ENCODE measurements around the gene IL26.

Gene IL26

DNA sequence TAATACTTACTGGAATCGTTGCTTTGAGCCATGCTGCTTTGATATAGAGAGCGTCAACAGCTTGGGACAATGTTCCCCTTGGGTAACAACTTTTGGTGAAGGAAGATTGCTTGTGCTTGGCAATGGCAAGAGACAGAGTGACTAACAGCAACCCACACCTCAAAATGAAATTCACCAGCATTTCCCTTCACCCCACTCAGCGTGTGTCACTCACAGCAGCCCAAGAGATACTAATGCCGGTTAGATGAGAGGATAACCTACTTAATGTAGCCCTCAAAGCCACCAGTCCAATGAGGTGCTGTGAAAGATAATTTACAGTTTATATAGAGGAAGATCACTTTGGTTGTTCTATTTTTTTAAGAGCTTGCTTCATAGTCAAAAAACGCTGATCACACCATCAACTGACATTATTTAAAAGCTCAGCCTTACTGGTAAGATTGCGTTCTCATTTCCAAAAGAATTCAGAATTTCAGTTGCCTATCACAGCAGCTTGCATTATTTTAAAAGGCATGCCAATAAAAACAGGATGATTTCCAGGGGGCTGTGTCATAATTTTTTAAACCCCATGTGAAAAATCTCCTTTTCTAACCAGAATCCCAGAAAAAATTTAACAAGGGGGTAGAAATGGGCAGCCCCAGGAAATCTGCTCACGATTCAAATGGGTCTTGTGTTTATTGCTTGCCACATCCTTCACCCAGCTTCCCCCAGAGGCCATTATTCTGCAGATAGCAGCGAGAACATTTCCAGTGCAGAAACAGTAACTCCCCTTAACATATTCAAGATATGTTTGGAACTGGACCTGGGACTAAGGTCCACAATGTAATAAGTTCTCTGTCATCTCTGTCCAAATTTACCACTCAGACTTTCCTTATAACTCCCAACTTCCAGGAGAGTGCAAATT, at the start of gene IL26:
TSS of gene IL26 (minus strand) at position 235 of the 901 bp plus-strand sequence. CDS start at position 181, 54 bp downstream.
- no peak for DNase-seq

DNA sequence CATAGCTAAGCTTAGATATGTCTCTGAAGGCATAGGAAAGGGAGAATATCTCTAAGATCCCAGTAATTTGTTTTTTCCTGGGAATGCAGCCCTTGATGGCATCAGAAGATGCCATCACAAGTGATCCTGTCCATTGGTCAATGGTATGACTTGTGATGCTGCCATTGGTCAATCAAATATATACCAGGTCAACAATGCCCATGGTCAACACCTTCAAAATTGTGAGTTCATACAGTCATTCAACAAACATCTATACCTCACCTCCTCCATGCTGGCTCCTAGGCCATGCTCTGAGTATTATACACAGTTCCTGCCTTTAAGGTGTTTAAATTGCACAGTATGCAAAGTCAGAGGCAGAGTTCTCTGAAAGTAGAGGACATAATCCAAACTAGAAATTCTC, 47.1 kb upstream of the IL26 start:
- no peak for DNase-seq

DNA sequence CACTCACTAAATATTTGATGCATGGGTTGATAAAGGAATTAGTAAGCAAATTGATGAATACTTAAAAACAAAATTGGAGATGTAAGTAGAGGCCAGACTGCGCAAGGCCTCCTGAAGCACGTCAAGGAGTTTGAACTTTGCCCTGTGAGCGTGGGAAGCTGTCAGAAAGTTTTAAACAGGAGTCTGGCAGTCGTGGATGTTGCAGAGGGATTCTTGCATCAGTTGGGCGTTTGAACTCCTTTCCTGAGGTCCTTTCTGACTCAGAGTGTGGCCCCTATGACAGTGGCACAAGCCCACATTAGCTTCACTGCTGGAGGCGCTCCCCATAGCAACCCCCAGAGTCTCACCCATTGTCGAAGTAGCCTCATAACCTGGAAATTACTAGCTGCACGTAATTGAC, 45.7 kb upstream of the IL26 start:
- DNase-seq = no peak

- DNase-seq = no peak
These were observed 44.7 kb upstream of the IL26 start for GRCh38 chr12:68270358-68270757.

- DNase-seq = no peak
These were observed 44.2 kb upstream of the IL26 start for GRCh38 chr12:68269779-68270178.

GRCh38 chr12:68268967-68269366, 43.4 kb upstream of the IL26 start:
- no peak for DNase-seq

DNA sequence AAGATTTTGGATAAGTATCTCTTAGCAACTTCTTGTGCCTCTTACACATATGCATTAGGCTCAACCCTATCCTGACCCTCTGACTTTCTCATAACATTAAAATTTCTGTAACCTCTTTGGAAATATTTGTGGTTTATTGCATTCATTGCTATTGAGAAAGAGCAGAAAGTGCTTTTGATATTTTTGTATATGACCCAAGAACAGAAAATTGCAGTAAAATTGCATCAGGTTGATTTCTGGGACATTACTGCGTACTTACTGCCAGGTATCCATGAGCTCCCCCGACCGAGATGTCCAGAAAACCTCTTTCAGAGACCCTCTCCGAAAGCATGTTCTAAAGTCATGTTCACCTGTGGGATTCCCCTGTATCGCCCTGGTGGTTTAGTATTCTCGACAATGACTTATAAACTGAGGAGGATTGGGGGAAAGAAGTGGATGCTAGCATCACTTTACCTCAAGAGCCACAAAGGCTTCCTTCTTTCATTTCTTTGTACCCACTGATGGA, 42.3 kb upstream of the IL26 start:
- no peak for DNase-seq

DNA sequence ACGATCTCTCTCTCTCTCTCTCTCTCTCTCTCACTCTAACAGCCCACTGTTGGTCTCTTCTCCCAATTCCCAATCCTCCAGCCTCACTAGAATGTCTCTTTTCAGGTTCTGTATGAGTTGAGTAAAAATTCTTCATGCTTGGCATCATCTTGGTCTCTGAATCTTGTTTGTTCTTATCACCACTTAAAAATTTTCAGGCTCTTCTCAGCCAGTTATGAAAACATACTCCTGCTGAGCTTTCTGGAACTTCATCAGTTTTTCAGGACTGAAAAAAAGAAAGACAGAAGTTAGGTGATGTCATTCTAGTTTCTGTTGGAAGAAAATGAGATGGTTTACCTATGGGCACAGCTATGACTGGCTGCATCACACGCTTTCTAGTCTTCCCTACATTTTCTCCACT, 39.2 kb upstream of the IL26 start:
- DNase-seq = no peak

DNA sequence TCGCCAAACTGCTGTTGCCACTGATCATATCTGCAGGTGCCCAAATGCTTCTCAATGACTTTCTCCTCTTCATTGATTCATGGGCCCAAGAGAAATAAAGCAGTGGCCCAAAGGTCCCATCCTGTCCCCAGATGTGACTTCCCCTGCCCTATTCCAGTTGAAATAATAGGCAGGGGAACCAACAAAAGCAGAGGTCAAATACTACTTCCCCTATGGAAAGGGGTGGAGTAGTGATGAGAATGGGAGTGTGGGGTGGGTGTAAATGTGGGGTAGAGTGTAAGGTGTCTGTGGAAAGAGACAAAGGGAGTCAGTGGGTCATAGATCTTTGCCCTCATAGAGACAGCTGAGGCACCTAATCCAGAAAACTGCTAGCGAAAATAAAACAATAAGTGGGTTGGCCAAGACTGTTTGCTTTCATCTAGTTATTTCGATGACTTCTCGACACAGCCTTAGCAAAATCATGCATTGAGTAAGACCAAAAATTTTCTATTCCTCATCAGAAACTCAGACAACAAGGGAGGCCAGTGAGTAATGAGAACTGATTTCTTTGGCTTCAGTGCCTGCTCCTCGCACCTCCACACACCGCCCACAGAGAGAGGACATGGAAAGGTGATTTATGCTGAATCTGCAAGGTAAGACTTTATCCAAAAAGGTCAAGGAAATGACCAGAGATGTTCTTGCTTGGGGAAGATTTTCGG, 38.7 kb upstream of the IL26 start:
- DNase-seq = no peak

DNA sequence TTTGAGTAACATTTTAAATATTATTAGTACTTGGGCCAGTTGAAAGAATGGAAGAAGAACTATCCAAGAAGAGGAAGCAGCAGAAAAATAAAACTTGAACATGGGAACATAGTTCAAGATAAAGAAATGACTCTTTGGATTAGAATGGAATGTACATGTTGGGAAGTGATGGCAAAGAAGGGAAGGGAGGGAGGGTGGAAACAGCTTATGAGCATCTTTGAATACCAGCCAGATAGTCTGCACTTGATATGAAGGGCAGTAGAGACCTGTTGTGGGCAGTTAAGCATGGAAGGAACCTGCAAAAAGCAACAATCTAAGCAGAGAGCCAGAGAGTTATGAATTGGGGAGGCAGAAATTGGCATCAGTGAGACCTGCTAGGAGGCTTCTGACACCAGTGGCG, 37.8 kb upstream of the IL26 start:
- no peak for DNase-seq

- no peak for DNase-seq
These were observed 36.3 kb upstream of the IL26 start for GRCh38 chr12:68261896-68262295.

DNA sequence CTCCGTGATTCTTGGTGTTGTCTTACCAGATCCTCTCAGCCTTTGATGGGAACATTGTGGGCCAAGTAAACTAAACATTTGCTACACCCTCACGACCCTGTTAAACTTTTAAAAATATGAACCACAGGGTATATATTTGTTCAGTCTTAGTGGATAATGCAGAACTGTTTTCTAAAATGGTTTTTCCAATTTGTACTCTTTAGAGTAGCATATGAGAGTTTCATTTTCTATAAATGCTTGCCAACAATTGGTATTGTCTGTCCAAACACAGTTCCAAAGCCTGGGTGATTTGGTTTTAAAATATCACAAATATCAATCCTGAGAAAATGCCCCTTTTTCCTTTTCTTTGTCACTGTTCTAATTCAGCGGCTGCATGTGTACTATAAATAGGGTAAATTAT, 34.5 kb upstream of the IL26 start:
- DNase-seq = no peak

DNA sequence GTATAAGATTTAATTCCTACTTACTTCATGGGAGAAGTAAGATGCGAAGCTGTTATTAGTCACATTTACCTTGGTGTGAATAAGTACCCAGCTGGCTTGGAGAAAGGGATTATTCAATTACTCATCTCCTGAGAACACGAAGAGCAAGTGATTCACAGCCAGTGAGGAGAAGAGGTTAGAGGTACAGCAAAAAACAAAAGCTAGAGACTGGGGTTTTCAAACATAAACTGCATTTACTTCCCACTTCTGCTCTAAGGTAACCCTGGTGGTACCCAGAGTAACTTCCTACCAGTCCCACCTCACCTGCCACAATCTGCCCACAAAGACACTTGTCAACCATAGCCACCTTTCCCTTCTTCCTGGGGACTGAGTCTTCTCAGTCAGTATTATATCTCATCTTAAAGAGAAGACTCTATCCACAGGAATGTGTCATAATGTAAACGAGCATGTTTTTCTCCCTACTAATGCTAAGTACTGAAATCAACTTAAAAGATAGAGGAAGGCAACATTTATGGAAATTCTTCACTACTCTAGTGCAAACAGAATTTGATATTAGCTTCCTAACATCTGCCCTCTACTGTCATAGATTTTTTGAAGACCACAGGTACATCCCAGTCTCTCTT, 33.8 kb upstream of the IL26 start:
- no peak for DNase-seq

- DNase-seq = no peak
These were observed 27.9 kb upstream of the IL26 start, which contains the start of gene IL22 for GRCh38 chr12:68253504-68253903. Gene IL22, minus strand, starts transcription at chr12:68253604. Its CDS starts 156 bp downstream, at chr12:68253448.

- no peak for DNase-seq
These were observed 26.5 kb upstream of the IL26 start for GRCh38 chr12:68252077-68252476.

- no peak for DNase-seq
These were observed 24.8 kb upstream of the IL26 start for GRCh38 chr12:68250454-68250853.

GRCh38 chr12:68247785-68248184, 22.2 kb upstream of the IL26 start:
- no peak for DNase-seq

DNA sequence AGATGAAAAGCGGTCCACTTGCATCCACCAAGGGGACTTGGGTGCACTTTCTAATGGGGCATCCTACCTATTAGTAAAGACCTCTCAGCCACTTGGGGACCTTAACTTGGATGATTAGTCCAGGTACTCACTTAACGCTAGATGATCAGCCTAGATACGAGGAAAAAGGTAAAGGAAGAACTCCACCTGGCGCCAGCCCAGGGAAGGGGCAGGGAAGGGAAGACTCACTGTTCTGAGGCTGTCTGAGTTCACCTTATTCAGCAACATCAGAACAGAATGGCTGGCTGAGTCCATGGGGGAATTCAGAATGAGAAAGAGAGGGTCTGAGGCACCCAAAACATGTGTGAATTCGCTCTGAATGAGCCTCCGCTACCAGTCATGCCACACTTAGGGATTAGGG, 20.7 kb upstream of the IL26 start:
- DNase-seq = no peak

DNA sequence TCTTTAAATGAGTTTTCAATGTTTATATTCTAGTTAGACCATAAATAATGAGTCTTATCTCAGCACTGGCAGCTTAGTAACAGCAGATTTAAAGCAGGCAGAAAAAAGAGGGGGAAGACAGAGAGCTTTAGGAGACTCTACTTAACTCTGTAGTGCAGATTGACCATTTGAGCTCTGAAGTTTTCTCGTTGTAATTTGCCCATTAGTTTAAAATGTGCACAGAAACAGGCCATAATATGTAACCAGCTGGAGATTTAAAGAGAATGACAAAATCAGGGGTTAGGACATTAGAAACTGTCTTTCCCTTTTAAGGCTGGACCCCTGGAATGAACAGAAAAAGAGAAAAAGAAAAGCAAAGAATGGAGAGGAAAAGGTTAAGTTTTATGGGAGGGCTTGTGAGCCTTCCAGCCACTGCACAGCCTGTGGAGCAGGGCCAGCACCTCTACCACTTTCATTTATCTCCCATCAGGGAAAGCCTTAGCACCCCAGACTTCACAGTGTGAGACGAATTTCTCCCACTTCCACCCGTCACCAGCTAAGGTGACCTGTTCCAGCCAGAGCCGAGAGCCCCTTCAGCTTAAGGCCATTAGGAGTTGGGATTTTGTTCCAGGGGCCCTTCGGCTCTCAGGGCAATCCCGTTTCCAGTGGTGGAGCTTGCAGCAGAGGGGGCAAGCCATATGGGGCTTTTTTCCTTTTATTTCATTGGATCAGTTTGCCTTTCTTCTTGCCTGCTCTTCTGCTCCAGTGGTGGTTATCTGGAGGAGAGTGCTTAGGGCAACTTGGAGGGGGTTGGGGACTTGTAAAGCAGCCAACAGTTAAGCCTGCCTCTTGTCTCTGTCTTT, 19.8 kb upstream of the IL26 start:
- DNase-seq = no peak

GRCh38 chr12:68242777-68243176, 17.2 kb upstream of the IL26 start:
- DNase-seq = no peak

- peak; percentile 46 to 52 for DNase-seq
These were observed 15.4 kb upstream of the IL26 start for GRCh38 chr12:68240975-68241374.

- DNase-seq = no peak
These were observed 14.5 kb upstream of the IL26 start for GRCh38 chr12:68240079-68240478.

Measured in activated CD4-positive, alpha-beta T cell treated with anti-CD3 and anti-CD28 coated beads for 4 hours (primary cell).